OCI-LY1 (cell line): Measurements from ENCODE around the gene HBB.

Source experiments
- H2AFZ ChIP-seq: fragments of 200-600 bp; sonication (generic), shearing (Covaris generic); 2 replicates; pipeline ENCODE4 v1.6.0; 2014; ENCODE audit warnings: antibody characterized with exemption, mild to moderate bottlenecking, low read length
- H3F3A ChIP-seq: fragments of 200-600 bp; sonication (generic), shearing (Covaris generic); 2 replicates; pipeline ENCODE4 v1.6.0; 2014; ENCODE audit warnings: mild to moderate bottlenecking, antibody characterized with exemption, low read length, moderate library complexity; ENCODE audit not compliant: insufficient read depth
- H3K27ac ChIP-seq: fragments of 200-600 bp; sonication (generic); 2 replicates; pipeline ENCODE4 v1.5.1; 2014; ENCODE audit warnings: low read length, mixed run types, mild to moderate bottlenecking, low read depth; ENCODE audit not compliant: poor library complexity, severe bottlenecking
- H3K27me3 ChIP-seq: fragments of 200-600 bp; sonication (generic); 2 replicates; pipeline ENCODE4 v1.6.0; 2014; ENCODE audit warnings: antibody characterized with exemption, mild to moderate bottlenecking, low read length, moderate library complexity; ENCODE audit not compliant: insufficient read depth
- H3K36me3 ChIP-seq: fragments of 200-600 bp; sonication (generic); 2 replicates; pipeline ENCODE4 v1.6.1; 2014; ENCODE audit warnings: mild to moderate bottlenecking, antibody characterized with exemption, low read length, moderate library complexity, mixed read lengths; ENCODE audit not compliant: insufficient read depth
- H3K4me1 ChIP-seq: fragments of 200-600 bp; sonication (generic); 2 replicates; pipeline ENCODE4 v1.5.1; 2014; ENCODE audit warnings: mild to moderate bottlenecking, low read length, moderate library complexity; ENCODE audit not compliant: insufficient read depth, severe bottlenecking
- H3K4me2 ChIP-seq: fragments of 200-600 bp; sonication (generic), shearing (Covaris generic); 2 replicates; pipeline ENCODE4 v1.6.1; 2014; ENCODE audit warnings: low read length
- H3K4me3 ChIP-seq: fragments of 200-600 bp; sonication (generic); 2 replicates; pipeline ENCODE4 v1.5.1; 2014; ENCODE audit warnings: low read length, low read depth, mild to moderate bottlenecking, mixed read lengths; ENCODE audit not compliant: poor library complexity, severe bottlenecking
- H3K79me2 ChIP-seq: fragments of 200-600 bp; shearing (Covaris generic); 2 replicates; pipeline ENCODE4 v1.6.1; 2016; ENCODE audit warnings: mixed run types, low read length, mixed read lengths; ENCODE audit not compliant: insufficient read depth
- H3K9ac ChIP-seq: fragments of 200-600 bp; sonication (generic), shearing (Covaris generic); 2 replicates; pipeline ENCODE4 v1.6.1; 2014; ENCODE audit warnings: mild to moderate bottlenecking, low read length, mixed read lengths
- H3K9me2 ChIP-seq: fragments of 200-600 bp; sonication (generic), shearing (Covaris generic); 2 replicates; pipeline ENCODE4 v1.6.1; 2014; ENCODE audit warnings: low read depth, mild to moderate bottlenecking, low read length, mixed read lengths
- H3K9me3 ChIP-seq: fragments of 200-600 bp; shearing (Covaris generic); 2 replicates; pipeline ENCODE4 v1.6.1; 2014; ENCODE audit warnings: low read length, mixed read lengths
- H4K20me1 ChIP-seq: fragments of 200-600 bp; sonication (generic), shearing (Covaris generic); 2 replicates; pipeline ENCODE4 v1.6.0; 2016; ENCODE audit warnings: mild to moderate bottlenecking, low read length; ENCODE audit not compliant: insufficient read depth
- EZH2 ChIP-seq: fragments of 200-600 bp; sonication (generic), shearing (Covaris generic); IDR thresholded peaks from 2 replicates; pipeline ENCODE4 v1.8.0; 2017; ENCODE audit warnings: borderline replicate concordance, mixed run types, mild to moderate bottlenecking, antibody characterized with exemption, low read length, moderate library complexity, mixed read lengths
- TF ChIP-seq, protein P1 (sequence below): fragments of 200-600 bp; sonication (generic), shearing (Covaris generic); IDR thresholded peaks from 2 replicates; pipeline ENCODE4 v1.5.1; 2017; ENCODE audit warnings: mild to moderate bottlenecking, antibody characterized with exemption, low read length, moderate library complexity, mixed read lengths

HBB gene

DNA sequence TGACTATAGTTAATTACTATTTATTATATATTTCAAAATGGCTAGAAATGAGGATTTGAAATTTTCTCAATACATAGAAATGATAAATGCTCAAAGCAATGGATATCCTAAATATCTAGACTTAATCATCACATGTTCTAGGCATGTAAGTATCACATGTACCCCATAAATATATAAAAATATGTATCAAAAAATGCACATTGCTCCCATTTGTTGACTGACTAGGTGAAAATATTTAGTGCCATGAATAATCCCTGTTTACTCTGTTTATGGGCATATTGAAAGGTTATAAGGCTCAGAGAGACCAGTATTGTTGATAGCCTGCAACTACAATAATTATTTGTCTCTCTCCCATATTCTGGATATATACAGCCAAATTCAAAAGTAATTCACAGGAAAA lies 39.7 kb upstream of the HBB start:
- TF ChIP-seq, protein P1, sequence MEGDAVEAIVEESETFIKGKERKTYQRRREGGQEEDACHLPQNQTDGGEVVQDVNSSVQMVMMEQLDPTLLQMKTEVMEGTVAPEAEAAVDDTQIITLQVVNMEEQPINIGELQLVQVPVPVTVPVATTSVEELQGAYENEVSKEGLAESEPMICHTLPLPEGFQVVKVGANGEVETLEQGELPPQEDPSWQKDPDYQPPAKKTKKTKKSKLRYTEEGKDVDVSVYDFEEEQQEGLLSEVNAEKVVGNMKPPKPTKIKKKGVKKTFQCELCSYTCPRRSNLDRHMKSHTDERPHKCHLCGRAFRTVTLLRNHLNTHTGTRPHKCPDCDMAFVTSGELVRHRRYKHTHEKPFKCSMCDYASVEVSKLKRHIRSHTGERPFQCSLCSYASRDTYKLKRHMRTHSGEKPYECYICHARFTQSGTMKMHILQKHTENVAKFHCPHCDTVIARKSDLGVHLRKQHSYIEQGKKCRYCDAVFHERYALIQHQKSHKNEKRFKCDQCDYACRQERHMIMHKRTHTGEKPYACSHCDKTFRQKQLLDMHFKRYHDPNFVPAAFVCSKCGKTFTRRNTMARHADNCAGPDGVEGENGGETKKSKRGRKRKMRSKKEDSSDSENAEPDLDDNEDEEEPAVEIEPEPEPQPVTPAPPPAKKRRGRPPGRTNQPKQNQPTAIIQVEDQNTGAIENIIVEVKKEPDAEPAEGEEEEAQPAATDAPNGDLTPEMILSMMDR: no peak
- TF ChIP-seq EZH2: no peak
- no peaks in the 10 kb centered on the region for H3K9me2 ChIP-seq
- no peak overlapping the region for H2AFZ ChIP-seq
- no peak overlapping the region for H3K9ac ChIP-seq
- H3K79me2 ChIP-seq: no peaks in the 10 kb centered on the region
- H4K20me1 ChIP-seq: no peaks in the 10 kb centered on the region
- H3F3A ChIP-seq: no peaks in the 10 kb centered on the region
- H3K4me3 ChIP-seq: no peak overlapping the region
- no peak overlapping the region for H3K27ac ChIP-seq
- H3K9me3 ChIP-seq: no peaks in the 10 kb centered on the region
- no peaks in the 10 kb centered on the region for H3K36me3 ChIP-seq
- no peak overlapping the region for H3K4me2 ChIP-seq
- no peaks in the 10 kb centered on the region for H3K4me1 ChIP-seq
- H3K27me3 ChIP-seq: no peaks in the 10 kb centered on the region

DNA sequence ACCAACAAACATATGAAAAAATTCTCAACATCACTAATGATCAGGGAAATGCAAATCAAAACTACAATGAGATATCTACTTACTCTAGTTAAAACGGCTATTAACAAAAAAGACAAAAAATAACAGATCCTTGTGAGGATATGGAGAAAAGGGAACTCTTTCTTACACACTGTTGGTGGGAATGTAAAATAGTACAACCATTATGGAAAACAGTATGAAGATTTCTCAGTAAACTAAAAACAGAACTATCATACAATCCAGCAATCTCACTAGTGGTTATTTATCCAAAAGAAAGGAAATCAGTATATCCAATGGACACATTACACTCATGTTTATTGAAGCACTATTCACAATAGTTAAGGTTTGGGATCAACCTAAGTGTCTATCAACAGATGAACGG lies 39.0 kb upstream of the HBB start:
- no peak overlapping the region for H3K4me2 ChIP-seq
- H3K9me2 ChIP-seq: no peaks in the 10 kb centered on the region
- TF ChIP-seq, protein P1: no peak
- TF ChIP-seq EZH2: no peak

DNA sequence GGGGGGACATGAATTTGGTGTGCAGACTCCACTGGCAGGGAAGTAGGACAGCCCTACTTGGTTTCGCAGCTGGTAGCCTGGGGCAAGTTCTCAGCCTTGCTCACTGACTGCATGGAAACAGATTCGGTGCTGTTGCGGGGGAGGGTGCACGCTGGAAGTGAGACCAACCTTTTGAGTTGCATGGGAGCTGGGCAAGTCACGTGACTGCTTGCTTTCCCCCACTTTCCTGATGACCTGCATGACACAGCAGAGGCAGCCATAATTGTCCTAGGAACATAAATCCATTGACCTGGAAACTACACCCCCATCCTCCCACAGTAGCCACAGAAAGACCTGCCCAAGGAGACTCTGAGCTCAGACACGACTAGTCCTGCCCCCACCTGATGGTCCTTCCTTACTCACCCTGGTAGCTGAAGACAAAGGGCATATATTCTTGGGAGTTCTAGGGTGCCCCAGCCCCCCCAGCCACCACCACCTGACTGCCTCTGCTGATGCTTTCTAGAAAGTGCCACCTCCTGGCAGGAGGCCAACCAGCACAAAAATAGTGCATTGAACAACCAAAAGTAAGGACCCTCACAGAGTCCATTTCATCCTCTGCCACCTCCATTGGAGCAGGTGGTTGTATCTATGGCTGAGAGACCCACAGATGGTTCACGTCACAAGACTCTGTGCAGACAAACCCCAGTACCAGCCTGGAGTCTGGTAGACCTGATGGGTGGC lies 31.8 kb upstream of the HBB start:
- H3F3A ChIP-seq: no peaks in the 10 kb centered on the region
- no peaks in the 10 kb centered on the region for H3K36me3 ChIP-seq
- H3K27me3 ChIP-seq: no peaks in the 10 kb centered on the region
- no peak overlapping the region for H3K4me3 ChIP-seq
- no peaks in the 10 kb centered on the region for H3K4me1 ChIP-seq
- H3K9me2 ChIP-seq: no peaks in the 10 kb centered on the region
- no peak overlapping the region for H3K9ac ChIP-seq
- H3K27ac ChIP-seq: no peak overlapping the region
- no peak overlapping the region for H2AFZ ChIP-seq
- H3K4me2 ChIP-seq: no peak overlapping the region
- TF ChIP-seq, protein P1: no peak
- TF ChIP-seq EZH2: no peak
- H3K9me3 ChIP-seq: no peaks in the 10 kb centered on the region
- H3K79me2 ChIP-seq: no peaks in the 10 kb centered on the region
- H4K20me1 ChIP-seq: no peaks in the 10 kb centered on the region

More for the DNA sequence above, 39.0 kb upstream of the HBB start:
- H3K9ac ChIP-seq: no peak overlapping the region
- no peaks in the 10 kb centered on the region for H4K20me1 ChIP-seq
- no peak overlapping the region for H2AFZ ChIP-seq
- H3F3A ChIP-seq: no peaks in the 10 kb centered on the region
- H3K4me3 ChIP-seq: no peak overlapping the region
- H3K9me3 ChIP-seq: no peaks in the 10 kb centered on the region
- H3K4me1 ChIP-seq: no peaks in the 10 kb centered on the region
- no peaks in the 10 kb centered on the region for H3K27me3 ChIP-seq
- no peak overlapping the region for H3K27ac ChIP-seq
- no peaks in the 10 kb centered on the region for H3K36me3 ChIP-seq
- H3K79me2 ChIP-seq: no peaks in the 10 kb centered on the region
